Stimulated activated CD8-positive, alpha-beta memory T cell treated with anti-CD3 and anti-CD28 coated beads, Interleukin-4, amount 100 ng/mL, for 1 hour (primary cell): Measurements from ENCODE around the gene APBA2.
"Not testable (repeated sequence)": the region's sequence is repeated elsewhere in the genome, so short reads cannot be mapped to it uniquely, and the experiment has no call there.

Source experiments
- DNase-seq, 2 donors: peaks; one replicate each; pipeline ENCODE4 v3.0.0-alpha.2; 2020; ENCODE audit warnings: low read depth in 2 of 2, low spot score in 1 of 2

Gene APBA2

DNA sequence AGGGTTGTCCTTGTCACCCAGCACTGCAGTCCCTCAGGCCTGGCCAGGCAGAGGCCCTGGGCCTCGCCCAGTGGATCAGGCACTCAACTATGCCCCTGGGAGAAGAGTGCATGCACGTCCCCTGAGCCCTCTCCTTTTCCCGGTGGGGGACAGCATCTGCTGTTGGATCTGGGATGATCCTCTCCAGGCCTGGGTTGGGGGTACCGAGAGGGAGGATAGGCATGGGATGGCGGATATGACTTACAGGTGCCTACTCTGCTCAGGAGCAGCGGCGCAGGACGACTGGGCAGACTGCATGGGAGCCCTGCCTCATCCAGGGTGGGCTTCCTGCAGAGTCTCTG, 9.0 kb upstream of the APBA2 start:
- DNase-seq = no peak

DNA sequence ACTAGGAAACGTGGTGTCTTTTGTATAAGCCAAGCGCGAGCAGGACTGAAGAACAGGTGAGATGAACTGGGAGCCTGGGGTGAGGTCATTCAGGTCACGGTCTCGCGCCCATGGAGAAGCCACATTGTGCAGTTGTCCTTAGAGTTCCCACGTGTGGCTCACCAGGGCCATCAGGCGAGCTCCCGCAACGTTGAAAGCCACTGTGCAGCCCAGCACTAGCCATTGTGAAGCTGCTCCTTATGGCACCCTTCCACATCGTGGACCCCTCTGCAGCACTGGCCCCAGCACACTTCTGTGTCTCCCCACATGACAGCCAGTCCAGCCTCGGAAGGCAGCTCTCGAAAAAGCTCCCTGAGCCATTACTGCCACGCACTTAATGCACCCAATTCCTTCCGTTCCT, 7.6 kb upstream of the APBA2 start:
- DNase-seq = no peak

DNA sequence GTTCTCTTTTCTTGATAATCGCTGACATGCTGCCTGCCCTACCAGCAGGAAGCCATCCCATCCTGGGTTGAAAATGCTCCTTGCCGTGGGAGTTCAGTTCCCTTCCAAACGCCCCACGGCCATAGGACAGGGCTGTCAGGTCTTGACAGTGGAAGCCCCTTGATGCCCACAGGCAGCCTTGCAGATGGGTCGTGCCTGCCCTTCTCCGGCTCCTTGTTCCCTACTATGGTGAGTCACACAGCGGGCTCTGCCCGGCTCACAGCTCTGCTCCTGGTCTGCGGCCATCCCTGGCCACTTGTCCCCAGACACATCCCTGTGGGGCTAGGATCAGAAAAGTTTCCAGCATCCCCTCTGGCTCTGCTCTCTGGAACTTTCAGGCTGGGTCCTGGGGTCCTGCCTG, 6.2 kb upstream of the APBA2 start:
- no peak for DNase-seq

DNA sequence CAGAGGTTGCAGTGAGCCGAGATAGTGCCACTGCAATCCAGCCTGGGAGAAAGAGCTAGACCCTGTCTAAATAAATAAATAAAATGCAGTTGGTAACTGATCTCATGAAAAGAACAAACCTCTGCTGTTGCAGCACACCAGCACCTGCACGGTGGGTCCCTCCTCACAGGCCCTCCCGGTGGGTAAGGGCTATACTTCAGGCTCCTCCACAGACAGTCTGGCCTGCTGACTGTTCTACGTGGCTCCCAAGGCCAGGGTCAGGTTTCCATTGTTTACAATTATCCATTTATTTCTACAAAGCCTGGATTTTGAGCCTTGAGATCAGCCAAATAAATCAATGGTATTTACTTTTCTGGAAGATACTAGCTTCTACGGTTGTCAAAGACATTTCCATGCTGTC, 5.1 kb upstream of the APBA2 start:
- DNase-seq = no peak

DNA sequence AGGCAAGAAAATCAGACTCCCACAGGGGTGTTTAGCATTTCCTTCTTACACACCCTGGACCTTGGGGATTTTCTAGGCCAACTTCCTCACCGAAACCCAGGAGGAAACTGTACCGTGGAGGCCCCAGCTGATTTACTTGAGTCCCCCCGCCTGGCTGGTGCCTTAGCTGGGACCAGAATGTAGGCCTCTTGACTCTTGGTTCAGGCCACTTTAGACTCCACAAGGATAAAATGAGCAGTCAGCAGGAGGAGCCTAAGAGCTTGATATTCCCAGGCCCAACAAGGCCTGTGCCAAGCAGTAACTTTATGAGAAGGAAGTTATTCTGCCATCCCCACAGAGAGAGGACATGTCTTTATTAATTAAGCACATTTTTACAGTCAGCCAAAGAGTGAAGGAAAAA, 4.6 kb upstream of the APBA2 start:
- no peak for DNase-seq

DNA sequence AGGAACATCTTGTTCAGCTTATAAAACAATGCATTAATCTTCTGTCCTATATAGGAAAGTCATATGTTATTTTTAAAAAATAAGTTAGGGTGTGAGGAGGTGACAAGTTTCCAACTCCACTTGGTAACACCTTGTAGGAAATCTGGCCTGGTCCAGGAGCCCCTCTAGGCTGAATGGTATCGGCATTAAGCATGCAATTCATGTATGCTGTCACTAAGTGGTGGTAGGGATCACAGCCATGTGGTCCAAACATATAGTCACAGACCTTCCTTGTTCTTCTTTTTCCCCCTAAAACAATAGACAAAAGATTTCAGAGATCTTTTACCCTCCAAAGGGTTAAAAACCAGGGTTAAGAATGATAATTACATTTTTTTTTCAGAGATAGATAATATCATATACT, 4.2 kb upstream of the APBA2 start:
- no peak for DNase-seq

DNA sequence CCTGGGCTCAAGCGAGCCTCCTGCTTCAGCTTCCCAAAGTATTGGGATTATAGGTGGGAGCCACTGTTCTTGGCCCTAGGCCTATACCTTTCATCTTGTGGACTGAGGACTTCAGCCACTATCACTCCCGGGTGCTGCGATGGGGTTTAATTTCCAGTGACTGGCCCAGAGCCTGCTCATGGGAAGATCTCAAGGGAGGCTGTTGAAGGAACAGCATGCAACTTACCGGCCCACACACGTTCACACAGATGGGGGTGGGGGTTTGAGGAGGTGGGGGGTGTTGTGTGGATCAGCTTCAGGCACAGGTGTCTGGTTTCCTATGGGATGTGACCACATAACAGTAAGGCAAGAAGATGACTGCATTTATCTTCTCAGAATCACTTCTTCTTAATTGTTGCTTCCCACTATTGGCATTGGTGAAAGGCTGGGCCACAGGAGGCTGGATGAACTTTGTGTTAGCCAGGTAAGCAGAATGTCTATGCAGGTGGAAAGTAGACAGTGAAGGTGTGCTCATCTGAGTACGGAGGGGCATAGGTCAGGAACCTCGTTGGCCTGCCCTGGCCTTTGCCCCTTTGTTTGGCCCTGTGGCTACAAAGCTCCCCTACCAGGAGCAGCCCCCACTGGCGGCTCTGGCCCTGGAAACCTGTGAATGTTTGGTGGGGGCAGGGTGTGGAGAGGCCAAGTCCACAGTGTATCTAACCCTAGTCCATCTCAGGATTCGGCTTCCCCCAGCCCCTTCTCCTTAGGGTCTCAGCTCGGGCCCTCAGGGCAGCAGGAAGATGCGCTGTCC, 1.4 kb upstream of the APBA2 start:
- no peak for DNase-seq

DNA sequence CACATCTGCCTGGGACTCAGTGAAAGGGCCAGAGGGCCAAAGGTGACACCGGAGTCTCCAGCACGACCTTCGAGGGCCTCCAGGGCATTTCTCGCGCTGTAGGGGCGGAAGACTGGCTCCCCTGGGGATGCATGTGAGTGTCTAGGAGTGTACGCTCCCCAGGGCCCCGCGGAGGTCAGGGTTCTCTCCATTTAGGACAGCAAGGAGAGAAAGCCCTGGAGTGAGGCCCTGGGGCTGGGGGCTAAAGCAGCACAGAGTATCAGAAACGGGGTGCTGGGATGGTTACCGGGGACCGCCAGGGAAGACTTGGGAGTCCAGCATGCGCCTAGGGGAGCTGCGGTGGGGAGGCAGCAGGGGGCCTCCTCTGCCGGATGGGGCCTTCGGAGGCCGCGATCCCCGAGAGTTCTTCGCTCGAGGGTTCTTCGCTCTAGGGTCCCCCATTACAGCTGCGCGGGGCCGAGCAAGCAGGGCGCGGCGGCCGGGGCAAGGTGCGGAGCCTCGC, 595 bp upstream of the APBA2 start:
- no peak for DNase-seq

DNA sequence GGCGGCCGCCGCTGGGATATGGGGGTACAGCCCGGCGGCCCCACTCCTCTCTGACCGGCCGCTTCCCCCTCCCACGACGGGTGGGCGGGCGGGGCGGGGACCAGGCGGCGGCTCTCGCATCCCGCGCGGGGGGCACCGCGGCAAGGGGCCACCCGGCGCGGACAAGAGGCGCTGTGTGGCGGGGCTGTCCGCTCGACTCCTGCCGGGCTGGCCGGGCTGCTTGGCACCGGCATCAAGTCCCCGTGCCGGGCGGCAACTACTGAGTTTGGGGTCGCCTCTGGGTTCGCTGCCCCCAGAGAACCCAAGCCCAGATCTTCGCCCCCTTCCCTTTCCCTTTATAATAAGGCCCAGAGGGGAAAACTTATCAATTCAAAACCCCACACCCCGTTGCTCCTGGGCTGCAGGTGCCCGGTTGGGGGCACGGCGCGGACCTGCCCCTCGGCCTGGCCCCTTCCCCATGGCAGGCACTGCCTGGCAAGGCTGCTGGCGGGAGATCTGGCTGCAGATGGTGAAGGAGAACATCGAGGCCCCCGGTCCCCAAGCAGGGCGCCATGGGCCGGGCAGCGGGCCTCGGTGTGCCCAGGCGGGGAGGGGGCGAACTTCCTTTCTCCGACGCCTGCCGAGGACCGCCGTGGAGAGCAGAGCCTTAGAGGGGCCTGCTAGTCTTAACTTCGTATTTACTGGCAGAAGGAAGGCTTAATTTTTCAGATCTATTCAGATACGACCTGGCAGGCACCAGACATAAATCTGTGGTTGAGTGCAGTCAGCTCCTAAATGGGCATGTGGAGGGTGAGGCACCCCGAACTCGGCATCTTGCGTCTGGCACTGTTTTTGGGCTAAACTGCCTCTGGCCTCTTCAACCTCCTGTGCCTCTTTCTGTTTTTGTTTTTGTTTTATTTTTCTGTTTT, 911 bp downstream of the APBA2 start:
- no peak for DNase-seq

DNA sequence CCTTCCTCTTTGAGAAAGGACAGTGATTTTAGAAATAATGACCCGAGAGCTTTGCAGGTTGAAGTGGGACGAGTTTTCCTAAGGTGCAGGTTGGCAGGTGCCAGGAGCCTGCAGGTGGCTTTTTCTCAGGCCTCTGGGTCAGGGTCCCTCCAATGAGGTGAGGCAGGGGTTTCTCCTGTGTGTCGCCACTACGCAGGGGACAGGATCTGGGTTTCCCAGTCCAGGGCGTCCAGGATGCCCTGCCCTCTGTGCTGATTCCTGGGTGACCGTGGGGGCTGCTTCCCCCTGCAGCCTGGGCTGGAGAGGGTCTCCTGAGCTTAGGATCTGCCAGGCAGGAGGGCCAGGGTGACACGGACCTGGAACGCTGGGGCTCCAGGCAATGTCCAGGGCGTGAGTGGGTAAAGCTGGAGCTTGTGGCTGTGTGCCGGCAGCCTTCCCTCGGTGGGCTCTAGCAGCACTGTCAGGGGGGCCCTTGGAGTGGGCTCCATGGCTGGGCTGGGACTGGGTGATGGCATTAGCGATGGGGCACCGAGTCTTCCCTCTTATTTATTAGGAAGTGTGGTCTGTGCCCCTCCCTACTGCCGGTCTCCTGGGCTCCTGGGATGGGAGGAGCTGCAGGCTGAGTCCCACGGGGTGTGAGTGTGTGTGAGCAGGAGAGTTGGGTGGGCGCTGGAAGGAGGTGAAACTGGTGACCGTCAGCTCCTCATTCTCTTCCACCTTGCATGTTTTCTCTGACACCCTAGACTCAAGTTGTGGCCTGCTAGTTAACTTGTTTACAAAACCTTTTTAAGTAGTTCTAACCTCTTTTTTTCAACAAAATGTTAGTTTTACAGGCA, 1.8 kb downstream of the APBA2 start:
- DNase-seq = no peak

DNA sequence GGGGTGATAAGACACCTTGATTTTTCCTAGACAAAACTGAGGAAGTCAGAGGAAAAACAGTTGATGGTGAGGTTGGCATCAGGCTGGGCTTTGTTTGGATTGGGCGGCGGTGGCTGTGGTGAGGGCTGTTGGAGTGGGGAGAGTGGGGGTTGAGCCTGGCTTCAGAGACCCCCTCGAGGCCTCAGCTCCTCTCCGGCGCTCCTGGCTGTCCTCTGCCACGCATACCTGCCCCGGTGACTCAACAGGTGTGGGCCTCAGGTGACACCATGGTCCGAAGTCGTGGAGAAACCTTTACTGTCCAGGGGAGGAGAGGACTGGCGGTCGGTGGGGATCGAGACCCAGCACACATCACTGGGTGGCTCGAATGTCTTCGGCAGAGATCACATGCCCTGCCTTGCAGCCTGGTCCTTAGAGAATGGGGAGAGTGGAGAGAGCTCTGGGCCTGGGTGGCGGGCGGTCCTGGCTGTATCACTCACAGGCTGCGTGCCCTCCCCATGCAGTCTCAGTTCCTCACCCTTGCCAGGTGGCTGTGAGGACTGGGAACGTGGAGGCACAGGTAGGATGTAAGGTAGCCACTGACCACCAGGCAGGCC, 2.6 kb downstream of the APBA2 start:
- DNase-seq = no peak

DNA sequence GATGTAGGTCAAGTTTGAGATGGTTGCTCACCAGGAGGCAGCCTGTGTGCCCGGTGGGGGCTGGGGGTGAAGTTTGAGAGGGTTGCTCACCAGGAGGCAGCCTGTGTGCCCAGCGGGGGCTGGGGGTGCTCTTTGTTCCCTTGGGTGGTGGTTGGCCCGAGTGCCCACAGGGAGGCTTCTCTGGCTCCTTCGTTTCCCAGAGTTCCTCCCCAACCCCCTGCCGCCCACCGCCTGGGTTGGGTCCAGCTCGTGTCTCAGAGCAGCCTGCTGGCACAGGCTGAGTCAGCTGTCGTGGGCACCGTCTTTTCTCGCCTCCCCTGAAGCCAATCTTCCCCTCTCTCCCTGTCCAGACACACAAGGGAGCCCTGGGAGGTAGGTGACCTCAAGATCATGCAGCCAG, 3.1 kb downstream of the APBA2 start:
- no peak for DNase-seq

DNA sequence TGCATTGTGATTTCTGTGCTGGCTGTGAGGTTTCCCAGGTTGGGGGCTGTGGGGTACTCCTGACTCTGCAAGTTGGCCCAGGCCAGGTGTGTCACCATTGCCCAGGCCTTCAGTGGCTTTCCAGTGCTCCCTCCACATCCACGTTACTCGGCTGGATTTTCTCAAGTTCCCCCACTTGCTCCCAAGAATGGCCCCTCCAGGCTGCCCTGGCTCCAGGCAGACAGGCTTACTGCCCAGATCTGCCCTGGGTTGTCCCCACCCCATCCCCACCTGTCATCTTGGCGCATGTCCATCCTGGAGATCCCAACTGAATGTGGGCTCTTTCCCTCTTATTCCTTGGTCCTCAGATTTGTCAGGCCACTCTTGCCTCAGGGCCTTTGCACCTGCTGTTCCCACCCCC, 3.6 kb downstream of the APBA2 start:
- DNase-seq = no peak

DNA sequence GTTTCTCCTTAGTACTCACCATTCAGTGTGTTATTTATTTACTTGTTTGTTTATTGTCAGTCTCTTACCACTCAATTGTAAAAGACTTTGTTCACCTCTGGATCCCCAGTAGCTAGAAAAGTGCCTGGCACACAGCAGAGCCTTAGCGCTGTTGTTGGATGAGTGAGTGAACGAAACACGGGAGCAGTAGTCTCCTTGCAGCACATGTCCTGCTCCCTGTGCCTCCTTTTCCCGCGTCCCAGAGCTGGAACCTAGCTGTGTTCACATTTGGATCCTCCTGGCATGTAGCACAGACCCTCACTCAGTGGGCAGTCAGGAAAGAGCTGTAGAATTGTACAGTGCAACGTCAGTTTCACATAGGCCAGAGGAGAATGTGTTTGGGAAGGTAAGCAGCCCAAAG, 4.1 kb downstream of the APBA2 start:
- not testable (repeated sequence) for DNase-seq

DNA sequence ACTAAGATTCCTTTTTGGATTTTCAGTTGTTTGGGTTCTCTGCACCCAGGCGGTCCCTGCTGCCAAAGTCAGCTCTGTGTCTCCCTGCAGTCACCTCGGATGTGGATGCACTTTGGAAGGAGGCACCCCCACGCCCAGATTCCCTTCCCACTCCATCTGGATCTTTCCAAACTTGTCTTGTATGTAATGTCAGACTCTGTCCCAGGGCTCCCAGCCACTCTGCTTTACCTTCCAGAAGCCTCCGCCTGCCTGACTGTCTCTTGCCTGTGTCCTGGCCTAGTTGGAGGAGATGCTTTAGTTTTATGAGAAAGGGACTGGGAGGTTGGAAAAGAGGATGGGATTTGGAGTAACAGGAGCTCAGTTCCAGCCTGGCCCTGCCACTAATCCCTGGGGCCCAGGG, 4.5 kb downstream of the APBA2 start:
- not testable (repeated sequence) for DNase-seq

DNA sequence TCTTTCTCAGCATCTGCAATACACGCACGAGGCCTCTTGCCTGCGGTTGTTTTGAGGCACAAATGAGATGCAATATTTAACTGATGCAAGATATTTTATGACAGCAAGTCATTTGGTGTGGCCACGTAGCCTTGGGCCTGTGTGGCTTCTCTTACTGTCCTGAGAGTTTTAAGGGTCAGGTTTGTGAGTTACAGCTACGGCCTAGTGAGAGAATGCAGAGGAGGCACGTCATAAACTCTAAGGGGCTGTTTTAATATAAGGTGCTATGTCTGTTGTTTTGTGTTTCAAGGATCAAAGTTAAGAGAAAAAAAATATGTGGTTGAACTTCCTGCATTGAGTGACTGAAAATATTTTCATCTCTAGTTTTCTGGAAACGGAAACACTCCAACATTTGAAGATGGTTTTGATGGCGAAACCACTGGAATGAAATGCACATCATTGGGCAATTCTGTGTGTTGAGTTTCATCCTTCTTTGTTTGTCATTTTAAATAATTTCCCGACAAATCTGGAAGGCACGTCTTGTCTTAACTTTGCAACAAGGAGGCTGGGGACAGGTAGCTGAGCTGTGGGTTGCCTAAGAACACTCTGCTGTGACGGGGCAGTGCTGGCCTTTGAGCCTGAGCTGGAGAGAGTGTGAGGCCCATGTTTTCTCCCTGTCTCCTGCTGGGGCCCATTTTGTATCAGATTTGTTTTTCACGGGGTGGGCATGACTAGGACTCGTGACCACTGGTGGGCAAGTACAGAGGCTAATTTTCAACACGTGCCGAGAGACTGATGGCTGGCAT, 5.1 kb downstream of the APBA2 start:
- no peak for DNase-seq

DNA sequence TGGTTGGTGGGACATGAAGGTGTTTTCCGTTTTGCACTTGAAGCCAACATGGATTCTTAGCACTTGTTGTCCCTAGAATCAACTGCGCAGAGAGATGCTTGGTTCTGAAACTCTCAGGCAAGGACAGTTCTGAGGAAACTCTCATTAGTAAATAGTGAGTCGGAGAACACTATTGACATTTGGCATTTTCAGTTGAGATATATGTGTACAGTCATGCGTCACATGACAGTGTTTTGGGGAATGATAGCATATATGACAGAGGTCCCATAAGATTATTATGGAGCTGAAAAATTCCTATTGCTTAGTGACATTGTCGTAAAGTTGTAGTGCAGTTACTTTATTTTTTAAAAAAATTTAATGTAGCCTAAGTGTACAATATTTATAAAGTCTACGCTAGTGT, 5.8 kb downstream of the APBA2 start:
- DNase-seq = no peak

DNA sequence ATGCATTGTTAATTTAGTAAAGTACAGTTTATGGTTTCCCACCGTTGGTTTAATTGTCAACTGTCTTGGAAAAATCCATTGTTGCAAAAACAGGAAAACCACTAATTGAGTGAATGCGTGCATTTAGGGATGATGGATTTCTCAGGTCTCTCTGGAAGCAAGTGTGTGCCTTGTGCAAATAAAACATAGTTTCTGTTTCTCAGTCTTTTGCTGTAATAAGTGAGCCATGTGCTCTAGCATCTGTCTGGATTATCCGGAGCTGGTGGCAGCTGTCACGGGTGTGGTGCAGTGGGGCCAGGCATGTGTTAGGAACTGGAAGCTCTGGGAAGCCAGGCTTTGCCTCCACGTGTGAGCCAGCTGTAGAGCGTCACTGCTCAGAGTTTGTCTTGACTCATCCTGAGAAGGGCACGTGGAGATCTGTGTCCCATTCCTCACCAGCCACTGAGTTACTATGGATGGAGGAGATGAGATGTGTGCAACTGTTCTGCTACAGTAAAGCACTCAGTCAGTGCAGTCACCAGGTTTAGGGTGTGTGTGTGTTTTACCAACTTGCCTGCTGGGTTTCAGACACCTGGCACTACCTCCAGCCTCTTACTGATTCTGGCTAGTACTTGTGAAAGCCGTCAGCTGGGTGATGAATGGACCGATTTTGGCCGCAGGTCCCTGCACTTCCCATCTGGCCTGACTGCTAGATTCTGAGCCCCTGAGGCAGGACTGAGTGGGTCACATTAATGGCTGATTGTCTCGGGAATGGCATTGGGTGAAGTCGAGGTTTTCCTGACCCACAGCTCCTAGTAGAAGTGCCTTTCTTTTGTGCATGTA, 7.2 kb downstream of the APBA2 start:
- DNase-seq = no peak

DNA sequence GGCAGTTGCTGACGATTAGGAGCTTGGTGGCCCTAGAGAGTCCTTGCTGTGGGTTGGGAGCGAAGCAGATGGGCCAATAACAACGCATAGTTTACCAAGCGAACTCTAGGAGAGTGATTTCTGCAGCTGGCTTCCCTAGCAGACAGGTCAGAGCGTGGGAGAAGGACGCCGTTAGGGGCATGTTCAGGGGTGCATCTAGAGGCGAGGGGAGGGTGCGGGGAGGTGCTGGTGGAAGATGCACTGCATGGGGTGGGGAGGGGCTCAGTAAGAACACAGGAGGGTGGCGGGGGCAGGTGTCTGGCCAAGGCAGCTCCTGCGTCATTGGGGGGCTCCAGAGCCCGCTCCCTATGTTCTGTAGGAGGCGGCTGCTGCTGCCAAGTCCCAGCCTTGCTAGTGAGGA, 8.9 kb downstream of the APBA2 start:
- DNase-seq = no peak

DNA sequence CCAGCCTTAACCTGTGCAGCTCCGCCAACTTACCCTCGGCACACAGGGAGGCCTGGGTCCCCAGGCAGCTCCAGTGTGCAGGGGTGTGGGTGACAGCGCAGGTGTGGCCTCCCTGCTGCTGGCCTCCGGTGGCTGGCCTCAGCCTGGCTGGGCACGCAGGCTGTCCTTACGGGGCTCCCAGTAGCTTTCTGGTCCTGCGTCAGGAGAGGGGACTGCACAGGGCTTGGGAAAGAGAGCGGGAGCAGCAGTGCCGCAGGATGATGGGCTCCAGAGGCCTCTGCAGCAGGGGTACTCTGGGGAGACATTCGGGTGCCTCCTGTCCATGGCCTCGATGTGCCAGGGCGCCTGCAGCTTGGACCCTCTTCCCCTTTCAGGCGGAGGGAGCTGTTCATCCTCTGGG, 9.4 kb downstream of the APBA2 start:
- no peak for DNase-seq
